ENCODE results near the gene GAS6. TPM values are rescaled to one million over a fixed set of nuclear protein-coding genes. Genes with fewer than 3 reads are reported as not detected.

The GAS6 gene
- total and polyA plus RNA-seq, 2 experiments from 2014 or later = 822 to 1,035 TPM

GRCh38 chr13:113774177-113775107 lies 89.4 kb downstream of the GAS6 start:
- in situ Hi-C loops (cut with MboI) = no loop called here

GRCh38 chr13:113771709-113772331 lies 92.1 kb downstream of the GAS6 start:
- Histone ChIP-seq H3K36me3 (ENCODE audit: low read depth) (no peaks in the 10 kb centered on the region), H3K27me3 (replicated peaks; ENCODE audit: insufficient read depth) (no peaks in the 10 kb centered on the region), H3K4me2 (ENCODE audit: unreplicated experiment) (no peak overlapping the region), H3K27ac (no peak overlapping the region), H3K9me3 (ENCODE audit: low read depth) (no peaks in the 10 kb centered on the region), H2AFZ (no peak overlapping the region), H3K79me2 (ENCODE audit: insufficient read depth) (no peaks in the 10 kb centered on the region), H4K20me1 (ENCODE audit: insufficient read depth) (no peaks in the 10 kb centered on the region), H3F3A (ENCODE audit: insufficient read depth) (0 out of 2 replicates have a peak, but pooled peaks cover 11% of the 10 kb centered on the region), H3K9ac (no peak overlapping the region), H3K4me1 (ENCODE audit: insufficient read depth) (no peaks in the 10 kb centered on the region; the same call in 1 of the 2 replicates), H3K4me3 (no peak overlapping the region), H3K9me2 (ENCODE audit: insufficient read depth) (no peaks in the 10 kb centered on the region)
- no peak for DNase-seq
- 69 to 71% methylated on average over 4 of the region's 4 CpGs for WGBS, 2 experiments (ENCODE audit: low coverage in 1 of 2, low lambda C conversion rate in 2 of 2, missing lambda C conversion rate in 2 of 2)
- TF ChIP-seq EZH2phosphoT487 (IDR thresholded peaks at IDR 0.05; ENCODE audit: insufficient read depth, low read depth) (no peak), EZH2 (IDR thresholded peaks at IDR 0.05; ENCODE audit: insufficient read depth, poor library complexity, severe bottlenecking) (no peak)
- in situ Hi-C loops (cut with MboI) = no loop called here

More at GRCh38 chr13:113774177-113775107, 89.4 kb downstream of the GAS6 start:
- H3K4me3 ChIP-seq = no peak overlapping the region
- no peak overlapping the region for H3K9ac ChIP-seq
- H2AFZ ChIP-seq = no peak overlapping the region
- DNase-seq = peak; percentile 77
- no peak overlapping the region for H3K27ac ChIP-seq
- no peaks in the 10 kb centered on the region for H3K36me3 ChIP-seq (ENCODE audit: low read depth)
- no peak overlapping the region for H3K4me2 ChIP-seq (ENCODE audit: unreplicated experiment)
- H3K79me2 ChIP-seq (ENCODE audit: insufficient read depth) = no peaks in the 10 kb centered on the region
- 76 to 80% methylated on average over 8 to 9 of the region's 9 CpGs for WGBS, 2 experiments (ENCODE audit: low coverage in 1 of 2, low lambda C conversion rate in 2 of 2, missing lambda C conversion rate in 2 of 2)
- 0 out of 2 replicates have a peak, but pooled peaks cover 3% of the 10 kb centered on the region for H3K27me3 ChIP-seq (replicated peaks; ENCODE audit: insufficient read depth)
- H3K9me3 ChIP-seq (ENCODE audit: low read depth) = no peaks in the 10 kb centered on the region
- no peaks in the 10 kb centered on the region; the same call in 1 of the 2 replicates for H3K4me1 ChIP-seq (ENCODE audit: insufficient read depth)
- no peaks in the 10 kb centered on the region for H3K9me2 ChIP-seq (ENCODE audit: insufficient read depth)
- H3F3A ChIP-seq (ENCODE audit: insufficient read depth) = 0 out of 2 replicates have a peak, but pooled peaks cover 11% of the 10 kb centered on the region
- no peaks in the 10 kb centered on the region for H4K20me1 ChIP-seq (ENCODE audit: insufficient read depth)
- no peak for TF ChIP-seq EZH2 (IDR thresholded peaks at IDR 0.05; ENCODE audit: insufficient read depth, poor library complexity, severe bottlenecking)
- no peak for TF ChIP-seq EZH2phosphoT487 (IDR thresholded peaks at IDR 0.05; ENCODE audit: insufficient read depth, low read depth)

- Histone ChIP-seq H3K36me3 (ENCODE audit: low read depth) (no peaks in the 10 kb centered on the region), H3K27ac (no peak overlapping the region), H3K9ac (no peak overlapping the region), H3K4me2 (ENCODE audit: unreplicated experiment) (no peak overlapping the region), H3K9me2 (ENCODE audit: insufficient read depth) (no peaks in the 10 kb centered on the region), H4K20me1 (ENCODE audit: insufficient read depth) (no peaks in the 10 kb centered on the region), H3K79me2 (ENCODE audit: insufficient read depth) (no peaks in the 10 kb centered on the region), H2AFZ (no peak overlapping the region), H3K9me3 (ENCODE audit: low read depth) (no peaks in the 10 kb centered on the region), H3F3A (ENCODE audit: insufficient read depth) (0 out of 2 replicates have a peak, but pooled peaks cover 11% of the 10 kb centered on the region), H3K4me3 (no peak overlapping the region), H3K27me3 (replicated peaks; ENCODE audit: insufficient read depth) (no peaks in the 10 kb centered on the region), H3K4me1 (ENCODE audit: insufficient read depth) (no peaks in the 10 kb centered on the region; the same call in 1 of the 2 replicates)
- 93% methylated on average over 5 of the region's 5 CpGs for WGBS, 2 experiments (ENCODE audit: low coverage in 1 of 2, low lambda C conversion rate in 2 of 2, missing lambda C conversion rate in 2 of 2)
- TF ChIP-seq EZH2phosphoT487 (IDR thresholded peaks at IDR 0.05; ENCODE audit: insufficient read depth, low read depth) = no peak
- no peak for TF ChIP-seq EZH2 (IDR thresholded peaks at IDR 0.05; ENCODE audit: insufficient read depth, poor library complexity, severe bottlenecking)
- in situ Hi-C loops (cut with MboI) = no loop called here
- DNase-seq = no peak
These were observed 92.9 kb downstream of the GAS6 start for GRCh38 chr13:113770937-113771336.

Other genes starting within 250 kb of the GAS6 start
- not detected in 2 replicates for gene ATP4B, start 205.9 kb downstream of the GAS6 start, total RNA-seq (2014; rRNA removed; shearing (Covaris generic))
- not detected in 2 replicates for gene ATP4B, start 205.9 kb downstream of the GAS6 start, polyA plus RNA-seq (2016; fragmentation: Nextera tagmentation; extraction: Ambion mirVana)
- gene GRK1, start 196.9 kb downstream of the GAS6 start, total RNA-seq (2014; rRNA removed; shearing (Covaris generic)) = not detected in 2 replicates
- gene GRK1, start 196.9 kb downstream of the GAS6 start, polyA plus RNA-seq (2016; fragmentation: Nextera tagmentation; extraction: Ambion mirVana) = not detected in 2 replicates
- 7.7 TPM in 1 of 2 replicates, not detected in the other for gene TMEM255B, start 104.8 kb downstream of the GAS6 start, total RNA-seq (2014; rRNA removed; shearing (Covaris generic))
- 6.8 and 8.2 TPM in 2 replicates for gene TMEM255B, start 104.8 kb downstream of the GAS6 start, polyA plus RNA-seq (2016; fragmentation: Nextera tagmentation; extraction: Ambion mirVana)
- 6.6 TPM in 1 of 2 replicates, not detected in the other for gene C13orf46, start 110.0 kb upstream of the GAS6 start, total RNA-seq (2014; rRNA removed; shearing (Covaris generic))
- 1.7 and 1.8 TPM in 2 replicates for gene C13orf46, start 110.0 kb upstream of the GAS6 start, polyA plus RNA-seq (2016; fragmentation: Nextera tagmentation; extraction: Ambion mirVana)

Data from GM23248 (cell line).